K562 (cell line): ENCODE data around the gene RACGAP1. TPM values are rescaled to one million over a fixed set of nuclear protein-coding genes. Genes with fewer than 3 reads are reported as not detected.

Experiments used
- ARID1B ChIP-seq: fragments of 450-650 bp; IDR thresholded peaks from 2 replicates; pipeline ENCODE4 v1.6.1; 2016; ENCODE audit warnings: antibody characterized with exemption, mild to moderate bottlenecking, inconsistent platforms
- ARNT ChIP-seq, 2 experiments: fragments of 450-650 bp; IDR thresholded peaks; 2 replicates each; pipeline ENCODE4 v1.6.1; 2016; ENCODE audit warnings: mild to moderate bottlenecking in 1 of 2
- CHCHD3 ChIP-seq: fragments of 250-450 bp; sonication (Bioruptor Pico); IDR thresholded peaks from 2 replicates; pipeline ENCODE4 v2.1.2; 2022; ENCODE audit warnings: mild to moderate bottlenecking
- KAT2B ChIP-seq: IDR thresholded peaks from one replicate; pipeline ENCODE4 v1.6.1; 2012; ENCODE audit warnings: low read depth, mild to moderate bottlenecking, control low read depth, inconsistent platforms, low read length, moderate library complexity
- MCM5 ChIP-seq: fragments of 450-650 bp; IDR thresholded peaks from 2 replicates; pipeline ENCODE4 v1.6.1; 2016; ENCODE audit warnings: low read depth
- MTF1 ChIP-seq: fragments of 250-450 bp; sonication (Bioruptor Pico); IDR thresholded peaks from 2 replicates; pipeline ENCODE4 v1.9.0; 2021; ENCODE audit warnings: moderate library complexity, mild to moderate bottlenecking, inconsistent platforms, borderline replicate concordance
- NR4A1 ChIP-seq, 2 experiments: fragments of 250-450 bp in 1 of 2; fragments of 450-650 bp in 1 of 2; sonication (Bioruptor Pico) in 1 of 2; IDR thresholded peaks; 2 replicates each; pipeline versions ENCODE4 v1.4.0 to v1.6.1; 2016 to 2020; ENCODE audit warnings: mild to moderate bottlenecking in 2 of 2, missing compliant biosample characterization in 1 of 2, missing genetic modification characterization in 1 of 2, moderate library complexity in 1 of 2
- RNF2 ChIP-seq: sonication (generic); IDR thresholded peaks from 2 replicates; pipeline ENCODE4 v1.6.1; 2016
- TAF7 ChIP-seq: fragments of 450-650 bp; IDR thresholded peaks from 2 replicates; pipeline ENCODE4 v1.6.1; 2016; ENCODE audit warnings: missing genetic modification characterization, missing compliant biosample characterization
- TCF7 ChIP-seq: sonication (generic); IDR thresholded peaks from 2 replicates; pipeline ENCODE4 v1.6.1; 2016; ENCODE audit warnings: antibody characterized with exemption, borderline replicate concordance
- ZC3H4 ChIP-seq: sonication (generic); formaldehyde crosslinking; IDR thresholded peaks from 2 replicates; pipeline ENCODE4 v1.9.0; 2021; ENCODE audit warnings: missing genetic modification reagents, borderline replicate concordance
- ZNF174 ChIP-seq: fragments of 250-450 bp; sonication (Bioruptor Pico); IDR thresholded peaks from 2 replicates; pipeline ENCODE4 v1.4.0; 2020; ENCODE audit warnings: mild to moderate bottlenecking
- ZNF184 ChIP-seq: sonication (generic); formaldehyde crosslinking; IDR thresholded peaks from 2 replicates; pipeline ENCODE4 v1.5.0; 2020; ENCODE audit warnings: missing genetic modification reagents
- polyA plus RNA-seq, 8 experiments: library from polyadenylated mRNA; depleted of rRNA in 4 of 8; stranded (reverse) in 5 of 8; unstranded in 3 of 8; fragments of >200 nt; fragmentation: Nextera tagmentation in 2 of 8; fragmentation: Illumina TruSeq in 1 of 8; extraction: Ambion mirVana in 2 of 8; extraction: Trizol in 1 of 8; gene quantifications; 2 replicates each; pipeline versions ENCODE4 v1.2.1 to v1.2.3, GENCODE V29; 2011 to 2014; ENCODE audit warnings: inconsistent platforms in 1 of 8, missing spikeins in 1 of 8
- total RNA-seq, 7 experiments: library from RNA; depleted of rRNA in 6 of 7; stranded (reverse); fragments of >200 nt in 6 of 7; fragmentation: Illumina TruSeq in 2 of 7; extraction: Trizol in 2 of 7; gene quantifications; 2 replicates each; pipeline versions ENCODE4 v1.2.1 to v1.2.3, GENCODE V29; 2011 to 2021; ENCODE audit warnings: low replicate concordance in 1 of 7
- TF ChIP-seq, protein P1 (sequence below): sonication (generic); formaldehyde crosslinking; IDR thresholded peaks from 2 replicates; pipeline ENCODE4 v1.8.0; 2022; ENCODE audit warnings: missing genetic modification reagents, mild to moderate bottlenecking, borderline replicate concordance
- TF ChIP-seq, protein P2 (sequence below): fragments of 450-650 bp; formaldehyde crosslinking; IDR thresholded peaks from 2 replicates; pipeline ENCODE4 v1.4.0; 2022; ENCODE audit warnings: mild to moderate bottlenecking, moderate library complexity
- TF ChIP-seq, protein P3 (sequence below): fragments of 200-800 bp; sonication (Bioruptor generic); IDR thresholded peaks from 2 replicates; pipeline ENCODE4 v1.6.1; 2017; ENCODE audit warnings: missing genetic modification characterization, missing compliant biosample characterization
- TF ChIP-seq, protein P4 (sequence below): sonication (generic); formaldehyde crosslinking; IDR thresholded peaks from 2 replicates; pipeline ENCODE4 v1.8.1; 2023; ENCODE audit warnings: mild to moderate bottlenecking, missing genetic modification reagents, moderate library complexity
- TF ChIP-seq, protein P5 (sequence below): sonication (generic); formaldehyde crosslinking; IDR thresholded peaks from 2 replicates; pipeline ENCODE4 v1.8.1; 2023; ENCODE audit warnings: mild to moderate bottlenecking, missing genetic modification reagents
- TF ChIP-seq, protein P6 (sequence below): fragments of 450-650 bp; formaldehyde crosslinking; conservative IDR thresholded peaks from 2 replicates; pipeline ENCODE4 v1.4.0; 2022; ENCODE audit warnings: mild to moderate bottlenecking, missing genetic modification characterization
- TF ChIP-seq, protein P7 (sequence below): fragments of 200-800 bp; sonication (Bioruptor generic); IDR thresholded peaks from 2 replicates; pipeline ENCODE4 v1.6.1; 2017; ENCODE audit warnings: missing genetic modification characterization, missing compliant biosample characterization

RACGAP1 gene
- total and polyA plus RNA-seq, 9 of the 15 experiments (the other 6 are each of a cell fraction or from before 2014, with no cell fraction given): 56.4 to 92.9 (median 71.8) TPM

DNA sequence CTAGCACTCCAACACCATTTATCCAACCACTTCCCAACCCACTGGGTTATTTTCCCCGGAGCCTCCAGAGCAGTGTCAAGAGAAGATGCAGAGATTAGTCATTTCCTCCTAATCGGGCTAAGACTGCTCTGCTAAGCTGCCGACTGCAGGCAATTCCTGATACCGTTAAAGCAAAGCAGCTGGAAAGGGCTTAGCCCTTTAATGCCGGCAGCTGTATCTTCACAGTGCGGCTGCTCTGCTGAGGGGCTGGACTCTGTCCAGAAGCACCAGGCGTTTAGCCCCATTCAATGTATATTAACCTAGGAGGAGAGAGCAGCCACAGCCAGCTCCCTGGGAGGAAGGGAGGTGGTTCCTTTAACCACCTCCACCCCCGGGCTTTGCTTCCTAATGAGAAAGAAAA, 41.4 kb downstream of the RACGAP1 start (continued):
- TF ChIP-seq, protein P1, sequence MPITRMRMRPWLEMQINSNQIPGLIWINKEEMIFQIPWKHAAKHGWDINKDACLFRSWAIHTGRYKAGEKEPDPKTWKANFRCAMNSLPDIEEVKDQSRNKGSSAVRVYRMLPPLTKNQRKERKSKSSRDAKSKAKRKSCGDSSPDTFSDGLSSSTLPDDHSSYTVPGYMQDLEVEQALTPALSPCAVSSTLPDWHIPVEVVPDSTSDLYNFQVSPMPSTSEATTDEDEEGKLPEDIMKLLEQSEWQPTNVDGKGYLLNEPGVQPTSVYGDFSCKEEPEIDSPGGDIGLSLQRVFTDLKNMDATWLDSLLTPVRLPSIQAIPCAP (CRISPR knock-in tag): no peak
- TF ChIP-seq ZC3H4 (CRISPR knock-in tag) (no peak), MCM5 (no peak), CHCHD3 (CRISPR knock-in tag) (no peak), ZNF174 (no peak), KAT2B (no peak), NR4A1 (CRISPR knock-in tag; IDR thresholded peaks at IDR 0.05) (no peak), NR4A1 (tag; IDR thresholded peaks at IDR 0.05) (no peak), MTF1 (CRISPR knock-in tag) (no peak), TCF7 (no peak), ARID1B (peak; percentile 77), ZNF184 (CRISPR knock-in tag) (no peak), ARNT (IDR thresholded peaks at IDR 0.05) (no peak), TAF7 (tag) (no peak), RNF2 (no peak)
- TF ChIP-seq, protein P2, sequence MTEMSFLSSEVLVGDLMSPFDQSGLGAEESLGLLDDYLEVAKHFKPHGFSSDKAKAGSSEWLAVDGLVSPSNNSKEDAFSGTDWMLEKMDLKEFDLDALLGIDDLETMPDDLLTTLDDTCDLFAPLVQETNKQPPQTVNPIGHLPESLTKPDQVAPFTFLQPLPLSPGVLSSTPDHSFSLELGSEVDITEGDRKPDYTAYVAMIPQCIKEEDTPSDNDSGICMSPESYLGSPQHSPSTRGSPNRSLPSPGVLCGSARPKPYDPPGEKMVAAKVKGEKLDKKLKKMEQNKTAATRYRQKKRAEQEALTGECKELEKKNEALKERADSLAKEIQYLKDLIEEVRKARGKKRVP (CRISPR knock-in tag): no peak
- TF ChIP-seq, protein P3, sequence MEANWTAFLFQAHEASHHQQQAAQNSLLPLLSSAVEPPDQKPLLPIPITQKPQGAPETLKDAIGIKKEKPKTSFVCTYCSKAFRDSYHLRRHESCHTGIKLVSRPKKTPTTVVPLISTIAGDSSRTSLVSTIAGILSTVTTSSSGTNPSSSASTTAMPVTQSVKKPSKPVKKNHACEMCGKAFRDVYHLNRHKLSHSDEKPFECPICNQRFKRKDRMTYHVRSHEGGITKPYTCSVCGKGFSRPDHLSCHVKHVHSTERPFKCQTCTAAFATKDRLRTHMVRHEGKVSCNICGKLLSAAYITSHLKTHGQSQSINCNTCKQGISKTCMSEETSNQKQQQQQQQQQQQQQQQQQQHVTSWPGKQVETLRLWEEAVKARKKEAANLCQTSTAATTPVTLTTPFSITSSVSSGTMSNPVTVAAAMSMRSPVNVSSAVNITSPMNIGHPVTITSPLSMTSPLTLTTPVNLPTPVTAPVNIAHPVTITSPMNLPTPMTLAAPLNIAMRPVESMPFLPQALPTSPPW (CRISPR knock-in tag): peak; percentile 29; the same call in 1 of the 2 replicates
- TF ChIP-seq, protein P4, sequence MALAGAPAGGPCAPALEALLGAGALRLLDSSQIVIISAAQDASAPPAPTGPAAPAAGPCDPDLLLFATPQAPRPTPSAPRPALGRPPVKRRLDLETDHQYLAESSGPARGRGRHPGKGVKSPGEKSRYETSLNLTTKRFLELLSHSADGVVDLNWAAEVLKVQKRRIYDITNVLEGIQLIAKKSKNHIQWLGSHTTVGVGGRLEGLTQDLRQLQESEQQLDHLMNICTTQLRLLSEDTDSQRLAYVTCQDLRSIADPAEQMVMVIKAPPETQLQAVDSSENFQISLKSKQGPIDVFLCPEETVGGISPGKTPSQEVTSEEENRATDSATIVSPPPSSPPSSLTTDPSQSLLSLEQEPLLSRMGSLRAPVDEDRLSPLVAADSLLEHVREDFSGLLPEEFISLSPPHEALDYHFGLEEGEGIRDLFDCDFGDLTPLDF (CRISPR knock-in tag): no peak
- TF ChIP-seq, protein P5, sequence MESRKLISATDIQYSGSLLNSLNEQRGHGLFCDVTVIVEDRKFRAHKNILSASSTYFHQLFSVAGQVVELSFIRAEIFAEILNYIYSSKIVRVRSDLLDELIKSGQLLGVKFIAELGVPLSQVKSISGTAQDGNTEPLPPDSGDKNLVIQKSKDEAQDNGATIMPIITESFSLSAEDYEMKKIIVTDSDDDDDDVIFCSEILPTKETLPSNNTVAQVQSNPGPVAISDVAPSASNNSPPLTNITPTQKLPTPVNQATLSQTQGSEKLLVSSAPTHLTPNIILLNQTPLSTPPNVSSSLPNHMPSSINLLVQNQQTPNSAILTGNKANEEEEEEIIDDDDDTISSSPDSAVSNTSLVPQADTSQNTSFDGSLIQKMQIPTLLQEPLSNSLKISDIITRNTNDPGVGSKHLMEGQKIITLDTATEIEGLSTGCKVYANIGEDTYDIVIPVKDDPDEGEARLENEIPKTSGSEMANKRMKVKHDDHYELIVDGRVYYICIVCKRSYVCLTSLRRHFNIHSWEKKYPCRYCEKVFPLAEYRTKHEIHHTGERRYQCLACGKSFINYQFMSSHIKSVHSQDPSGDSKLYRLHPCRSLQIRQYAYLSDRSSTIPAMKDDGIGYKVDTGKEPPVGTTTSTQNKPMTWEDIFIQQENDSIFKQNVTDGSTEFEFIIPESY (CRISPR knock-in tag): no peak
- TF ChIP-seq, protein P6, sequence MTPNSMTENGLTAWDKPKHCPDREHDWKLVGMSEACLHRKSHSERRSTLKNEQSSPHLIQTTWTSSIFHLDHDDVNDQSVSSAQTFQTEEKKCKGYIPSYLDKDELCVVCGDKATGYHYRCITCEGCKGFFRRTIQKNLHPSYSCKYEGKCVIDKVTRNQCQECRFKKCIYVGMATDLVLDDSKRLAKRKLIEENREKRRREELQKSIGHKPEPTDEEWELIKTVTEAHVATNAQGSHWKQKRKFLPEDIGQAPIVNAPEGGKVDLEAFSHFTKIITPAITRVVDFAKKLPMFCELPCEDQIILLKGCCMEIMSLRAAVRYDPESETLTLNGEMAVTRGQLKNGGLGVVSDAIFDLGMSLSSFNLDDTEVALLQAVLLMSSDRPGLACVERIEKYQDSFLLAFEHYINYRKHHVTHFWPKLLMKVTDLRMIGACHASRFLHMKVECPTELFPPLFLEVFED: no peak
- TF ChIP-seq, protein P7, sequence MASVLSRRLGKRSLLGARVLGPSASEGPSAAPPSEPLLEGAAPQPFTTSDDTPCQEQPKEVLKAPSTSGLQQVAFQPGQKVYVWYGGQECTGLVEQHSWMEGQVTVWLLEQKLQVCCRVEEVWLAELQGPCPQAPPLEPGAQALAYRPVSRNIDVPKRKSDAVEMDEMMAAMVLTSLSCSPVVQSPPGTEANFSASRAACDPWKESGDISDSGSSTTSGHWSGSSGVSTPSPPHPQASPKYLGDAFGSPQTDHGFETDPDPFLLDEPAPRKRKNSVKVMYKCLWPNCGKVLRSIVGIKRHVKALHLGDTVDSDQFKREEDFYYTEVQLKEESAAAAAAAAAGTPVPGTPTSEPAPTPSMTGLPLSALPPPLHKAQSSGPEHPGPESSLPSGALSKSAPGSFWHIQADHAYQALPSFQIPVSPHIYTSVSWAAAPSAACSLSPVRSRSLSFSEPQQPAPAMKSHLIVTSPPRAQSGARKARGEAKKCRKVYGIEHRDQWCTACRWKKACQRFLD (CRISPR knock-in tag): peak; percentile 77; the same call in 1 of the 2 replicates
